ENCODE measurements around the gene LTBP2. TPM values are rescaled to one million over a fixed set of nuclear protein-coding genes. Genes with fewer than 3 reads are reported as not detected.

The LTBP2 gene
- total RNA-seq, 1 experiment from 2014 or later = 17.4 TPM

- Histone ChIP-seq H2AFZ (ENCODE audit: low read length) (no peak overlapping the region), H4K20me1 (ENCODE audit: low read length) (no peaks in the 10 kb centered on the region), H3K4me2 (ENCODE audit: low read length) (no peak overlapping the region), H3K27me3 (ENCODE audit: low read length) (no peaks in the 10 kb centered on the region), H3K4me1 (ENCODE audit: insufficient read depth, low read length) (no peaks in the 10 kb centered on the region), H3K36me3 (ENCODE audit: low read depth, low read length) (no peaks in the 10 kb centered on the region), H3K9me3 (ENCODE audit: low read length) (no peaks in the 10 kb centered on the region), H3F3A (ENCODE audit: low read length, unreplicated experiment) (no peaks in the 10 kb centered on the region), H3K79me2 (ENCODE audit: low read length) (no peaks in the 10 kb centered on the region), H3K9ac (ENCODE audit: low read length) (no peak overlapping the region), H3K9me2 (replicated peaks; ENCODE audit: low read length) (no peaks in the 10 kb centered on the region), H3K27ac (ENCODE audit: low read length) (no peak overlapping the region), H3K4me3 (ENCODE audit: low read length) (no peak overlapping the region)
- no peak for ATAC-seq
- DNase-seq = no peak
- ChIA-PET CTCF (no interaction called here), POLR2A (ENCODE audit: unreplicated experiment) (no interaction called here)
- no peak for TF ChIP-seq EZH2 (IDR thresholded peaks at IDR 0.05; ENCODE audit: low read length, unreplicated experiment)
- TF ChIP-seq, protein P1, sequence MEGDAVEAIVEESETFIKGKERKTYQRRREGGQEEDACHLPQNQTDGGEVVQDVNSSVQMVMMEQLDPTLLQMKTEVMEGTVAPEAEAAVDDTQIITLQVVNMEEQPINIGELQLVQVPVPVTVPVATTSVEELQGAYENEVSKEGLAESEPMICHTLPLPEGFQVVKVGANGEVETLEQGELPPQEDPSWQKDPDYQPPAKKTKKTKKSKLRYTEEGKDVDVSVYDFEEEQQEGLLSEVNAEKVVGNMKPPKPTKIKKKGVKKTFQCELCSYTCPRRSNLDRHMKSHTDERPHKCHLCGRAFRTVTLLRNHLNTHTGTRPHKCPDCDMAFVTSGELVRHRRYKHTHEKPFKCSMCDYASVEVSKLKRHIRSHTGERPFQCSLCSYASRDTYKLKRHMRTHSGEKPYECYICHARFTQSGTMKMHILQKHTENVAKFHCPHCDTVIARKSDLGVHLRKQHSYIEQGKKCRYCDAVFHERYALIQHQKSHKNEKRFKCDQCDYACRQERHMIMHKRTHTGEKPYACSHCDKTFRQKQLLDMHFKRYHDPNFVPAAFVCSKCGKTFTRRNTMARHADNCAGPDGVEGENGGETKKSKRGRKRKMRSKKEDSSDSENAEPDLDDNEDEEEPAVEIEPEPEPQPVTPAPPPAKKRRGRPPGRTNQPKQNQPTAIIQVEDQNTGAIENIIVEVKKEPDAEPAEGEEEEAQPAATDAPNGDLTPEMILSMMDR (conservative IDR thresholded peaks at IDR 0.05; ENCODE audit: low read depth, low read length) = no peak
- no peak for TF ChIP-seq EZH2phosphoT487 (IDR thresholded peaks at IDR 0.05; ENCODE audit: borderline replicate concordance, low read length)
- BruUV-seq (replicated peaks) = no TSS peak
- intact Hi-C loops (cut with micrococcal nuclease) = loop anchor here (5.0 kb wide), 1 partner anchor 208 kb away; the partner anchor contains the start of genes AREL1 and FCF1
These were observed 107.6 kb downstream of the LTBP2 start for GRCh38 chr14:74504412-74504811.

- Histone ChIP-seq H3K79me2 (ENCODE audit: low read length) (no peaks in the 10 kb centered on the region), H3K36me3 (ENCODE audit: low read depth, low read length) (no peaks in the 10 kb centered on the region), H3K9me3 (ENCODE audit: low read length) (no peaks in the 10 kb centered on the region), H3K4me3 (ENCODE audit: low read length) (no peak overlapping the region), H3F3A (ENCODE audit: low read length, unreplicated experiment) (no peaks in the 10 kb centered on the region), H4K20me1 (ENCODE audit: low read length) (no peaks in the 10 kb centered on the region), H3K27me3 (ENCODE audit: low read length) (no peaks in the 10 kb centered on the region), H3K4me2 (ENCODE audit: low read length) (no peak overlapping the region), H2AFZ (ENCODE audit: low read length) (no peak overlapping the region), H3K27ac (ENCODE audit: low read length) (no peak overlapping the region), H3K9me2 (replicated peaks; ENCODE audit: low read length) (no peaks in the 10 kb centered on the region), H3K9ac (ENCODE audit: low read length) (no peak overlapping the region), H3K4me1 (ENCODE audit: insufficient read depth, low read length) (no peaks in the 10 kb centered on the region)
- DNase-seq = no peak
- TF ChIP-seq EZH2 (IDR thresholded peaks at IDR 0.05; ENCODE audit: low read length, unreplicated experiment) (no peak), EZH2phosphoT487 (IDR thresholded peaks at IDR 0.05; ENCODE audit: borderline replicate concordance, low read length) (no peak)
- TF ChIP-seq, protein P1 (conservative IDR thresholded peaks at IDR 0.05; ENCODE audit: low read depth, low read length) = no peak
- POLR2A ChIA-PET (ENCODE audit: unreplicated experiment) = no interaction called here
- ATAC-seq = no peak
- BruUV-seq (replicated peaks) = no TSS peak
- intact Hi-C loops (cut with micrococcal nuclease) = loop anchor here (5.0 kb wide), 1 partner anchor 208 kb away; the partner anchor contains the start of genes AREL1 and FCF1
- CTCF ChIA-PET = no interaction called here
These were observed 108.1 kb downstream of the LTBP2 start for GRCh38 chr14:74503938-74504335.

GRCh38 chr14:74503291-74503937 lies 108.6 kb downstream of the LTBP2 start:
- H3K9ac ChIP-seq (ENCODE audit: low read length) = no peak overlapping the region
- intact Hi-C loops (cut with micrococcal nuclease) = loop anchor here (5.0 kb wide), 1 partner anchor 209 kb away; the partner anchor contains the start of genes AREL1 and FCF1
- no peaks in the 10 kb centered on the region for H3K36me3 ChIP-seq (ENCODE audit: low read depth, low read length)
- no peaks in the 10 kb centered on the region for H3K9me3 ChIP-seq (ENCODE audit: low read length)
- POLR2A ChIA-PET (ENCODE audit: unreplicated experiment) = no interaction called here
- H3K4me3 ChIP-seq (ENCODE audit: low read length) = no peak overlapping the region
- no TSS peak for BruUV-seq (replicated peaks)
- H3K9me2 ChIP-seq (replicated peaks; ENCODE audit: low read length) = no peaks in the 10 kb centered on the region
- TF ChIP-seq EZH2phosphoT487 (IDR thresholded peaks at IDR 0.05; ENCODE audit: borderline replicate concordance, low read length) = no peak
- TF ChIP-seq, protein P1 (conservative IDR thresholded peaks at IDR 0.05; ENCODE audit: low read depth, low read length) = no peak
- no peak for TF ChIP-seq EZH2 (IDR thresholded peaks at IDR 0.05; ENCODE audit: low read length, unreplicated experiment)
- DNase-seq (no peak), ATAC-seq (no peak)
- CTCF ChIA-PET = interaction anchor here (2.0 kb wide), 1 partner anchor 106 kb away, joined by 8 read pairs; no protein-coding TSS in a partner anchor
- no peaks in the 10 kb centered on the region for H3K27me3 ChIP-seq (ENCODE audit: low read length)
- no peak overlapping the region for H2AFZ ChIP-seq (ENCODE audit: low read length)
- no peaks in the 10 kb centered on the region for H4K20me1 ChIP-seq (ENCODE audit: low read length)
- H3F3A ChIP-seq (ENCODE audit: low read length, unreplicated experiment) = no peaks in the 10 kb centered on the region
- H3K4me2 ChIP-seq (ENCODE audit: low read length) = no peak overlapping the region
- H3K79me2 ChIP-seq (ENCODE audit: low read length) = no peaks in the 10 kb centered on the region
- no peak overlapping the region for H3K27ac ChIP-seq (ENCODE audit: low read length)
- H3K4me1 ChIP-seq (ENCODE audit: insufficient read depth, low read length) = no peaks in the 10 kb centered on the region
